NB4 (cell line): ENCODE data around the gene TEX44.

Experiments
- MYC ChIP-seq: IDR thresholded peaks from 2 replicates; pipeline ENCODE4 v1.6.1; 2011; ENCODE audit warnings: low read depth, low read length
- POLR2A ChIP-seq: IDR thresholded peaks from 2 replicates; pipeline ENCODE4 v1.6.1; 2011; ENCODE audit warnings: mild to moderate bottlenecking; ENCODE audit not compliant: insufficient read length; ENCODE audit errors: extremely low read depth
- TF ChIP-seq, protein P1 (sequence below): IDR thresholded peaks from one replicate; pipeline ENCODE4 v1.5.1; 2012; ENCODE audit warnings: low read depth, low read length

DNA sequence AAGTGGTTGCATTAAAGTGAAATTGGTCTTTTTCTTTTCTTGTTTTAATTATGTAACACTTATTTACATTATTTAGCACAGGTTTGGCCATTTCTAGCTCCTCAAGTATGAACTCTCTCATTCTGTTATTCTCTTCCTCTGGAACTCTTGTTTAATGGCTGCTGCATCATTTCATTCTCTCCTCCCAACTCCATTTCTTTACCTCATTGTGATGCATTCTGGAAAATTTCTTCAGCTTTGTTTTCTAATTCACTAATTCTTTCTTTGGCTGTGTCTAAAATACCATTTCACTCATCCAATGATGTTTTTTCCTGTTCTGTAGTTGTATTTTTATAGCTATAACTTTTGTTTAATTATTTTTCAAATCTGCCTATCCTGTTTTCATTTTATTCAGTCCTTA lies 39.9 kb upstream of the TEX44 start:
- TF ChIP-seq, protein P1, sequence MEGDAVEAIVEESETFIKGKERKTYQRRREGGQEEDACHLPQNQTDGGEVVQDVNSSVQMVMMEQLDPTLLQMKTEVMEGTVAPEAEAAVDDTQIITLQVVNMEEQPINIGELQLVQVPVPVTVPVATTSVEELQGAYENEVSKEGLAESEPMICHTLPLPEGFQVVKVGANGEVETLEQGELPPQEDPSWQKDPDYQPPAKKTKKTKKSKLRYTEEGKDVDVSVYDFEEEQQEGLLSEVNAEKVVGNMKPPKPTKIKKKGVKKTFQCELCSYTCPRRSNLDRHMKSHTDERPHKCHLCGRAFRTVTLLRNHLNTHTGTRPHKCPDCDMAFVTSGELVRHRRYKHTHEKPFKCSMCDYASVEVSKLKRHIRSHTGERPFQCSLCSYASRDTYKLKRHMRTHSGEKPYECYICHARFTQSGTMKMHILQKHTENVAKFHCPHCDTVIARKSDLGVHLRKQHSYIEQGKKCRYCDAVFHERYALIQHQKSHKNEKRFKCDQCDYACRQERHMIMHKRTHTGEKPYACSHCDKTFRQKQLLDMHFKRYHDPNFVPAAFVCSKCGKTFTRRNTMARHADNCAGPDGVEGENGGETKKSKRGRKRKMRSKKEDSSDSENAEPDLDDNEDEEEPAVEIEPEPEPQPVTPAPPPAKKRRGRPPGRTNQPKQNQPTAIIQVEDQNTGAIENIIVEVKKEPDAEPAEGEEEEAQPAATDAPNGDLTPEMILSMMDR, result no peak
- TF ChIP-seq POLR2A (no peak), MYC (no peak)
